Measurements from ENCODE around the gene PDE6C. TPM values are rescaled to one million over a fixed set of nuclear protein-coding genes. Genes with fewer than 3 reads are reported as not detected.

Gene PDE6C
- total RNA-seq, 1 donor from 2014 or later = not detected

DNA sequence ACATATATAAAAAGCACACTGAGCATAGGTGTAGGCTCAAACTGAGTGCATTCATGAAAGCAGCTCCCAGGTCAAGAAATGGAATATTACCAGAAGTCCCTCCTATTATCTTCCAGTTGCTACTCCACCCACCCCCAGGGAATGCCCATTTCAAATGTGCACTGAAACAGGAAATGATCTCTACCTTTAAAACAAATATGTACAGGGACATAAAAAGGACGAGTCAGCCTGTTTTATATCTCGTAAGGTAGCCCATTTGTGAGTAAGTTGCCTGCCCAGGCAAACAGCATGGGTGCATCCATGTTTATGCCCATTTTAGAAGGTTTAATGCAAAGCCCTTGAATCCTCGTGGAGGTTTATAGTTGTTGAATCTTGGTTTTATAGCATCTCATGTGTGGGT lies 35.4 kb upstream of the PDE6C start:
- Histone ChIP-seq H4K20me1 (ENCODE audit: low read depth) (no peaks in the 10 kb centered on the region), H3K9me3 (ENCODE audit: low read depth) (no peaks in the 10 kb centered on the region), H3K4me2 (no peak overlapping the region), H3K4me1 (no peaks in the 10 kb centered on the region), H3K27ac (no peak overlapping the region), H3K79me2 (ENCODE audit: low read depth) (no peaks in the 10 kb centered on the region), H3K4me3 (no peak overlapping the region), H3K27me3 (peaks cover 31% of the 10 kb centered on the region), H2AFZ (replicated peaks) (no peak overlapping the region), H3K36me3 (no peaks in the 10 kb centered on the region), H3K9ac (no peak overlapping the region), H3F3A (ENCODE audit: low read depth) (no peaks in the 10 kb centered on the region)
- peaks cover 17% of the 10 kb centered on the region for H3K4me1 Mint-ChIP-seq
- peaks cover 3% of the 10 kb centered on the region for H3K9me3 Mint-ChIP-seq
- TF ChIP-seq EZH2phosphoT487 (IDR thresholded peaks at IDR 0.05) = no peak
- TF ChIP-seq CTCF (IDR thresholded peaks at IDR 0.05) = no peak
- TF ChIP-seq EZH2 (IDR thresholded peaks at IDR 0.05) = no peak
- H3K27me3 Mint-ChIP-seq (ENCODE audit: insufficient read depth, low read depth) = peaks cover 22% of the 10 kb centered on the region
- no peak for DNase-seq (ENCODE audit: low spot score)
- no peaks in the 10 kb centered on the region for H3K36me3 Mint-ChIP-seq
- H3K27ac Mint-ChIP-seq = no peak overlapping the region
- H3K4me3 Mint-ChIP-seq = no peak overlapping the region

DNA sequence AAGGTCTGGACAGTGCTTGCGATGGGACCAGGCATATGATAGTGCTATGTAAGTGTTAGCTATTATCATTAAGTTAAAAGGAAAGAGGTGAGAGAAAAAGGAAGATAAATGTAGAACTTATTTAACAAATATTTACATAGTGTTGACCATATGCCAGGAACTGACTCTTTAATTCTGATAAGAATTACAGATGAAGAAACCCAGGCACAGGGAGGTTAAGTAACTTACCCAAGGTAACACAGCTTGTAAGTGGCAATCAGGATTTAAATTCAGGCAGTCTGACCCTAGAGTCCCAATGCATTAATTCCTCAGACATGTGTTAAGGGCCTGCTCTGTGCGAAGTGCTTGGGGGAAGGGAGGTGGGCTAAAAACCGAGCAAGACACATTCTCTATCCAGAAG lies 34.8 kb upstream of the PDE6C start:
- no peaks in the 10 kb centered on the region for H3K79me2 ChIP-seq (ENCODE audit: low read depth)
- no peaks in the 10 kb centered on the region for H3K36me3 Mint-ChIP-seq
- H3K4me1 ChIP-seq = no peaks in the 10 kb centered on the region
- H3K9me3 ChIP-seq (ENCODE audit: low read depth) = no peaks in the 10 kb centered on the region
- no peaks in the 10 kb centered on the region for H4K20me1 ChIP-seq (ENCODE audit: low read depth)
- no peak overlapping the region for H3K4me3 Mint-ChIP-seq
- peaks cover 17% of the 10 kb centered on the region for H3K27me3 Mint-ChIP-seq (ENCODE audit: insufficient read depth, low read depth)
- no peak overlapping the region for H3K4me3 ChIP-seq
- H3K27ac ChIP-seq = no peak overlapping the region
- no peak overlapping the region for H3K4me2 ChIP-seq
- H3K4me1 Mint-ChIP-seq = peaks cover 23% of the 10 kb centered on the region
- DNase-seq (ENCODE audit: low spot score) = no peak
- H3K27ac Mint-ChIP-seq = no peak overlapping the region
- H3F3A ChIP-seq (ENCODE audit: low read depth) = no peaks in the 10 kb centered on the region
- H3K9me3 Mint-ChIP-seq = peaks cover 3% of the 10 kb centered on the region
- H3K9ac ChIP-seq = no peak overlapping the region
- no peak overlapping the region for H2AFZ ChIP-seq (replicated peaks)
- TF ChIP-seq EZH2 (IDR thresholded peaks at IDR 0.05) = no peak
- TF ChIP-seq EZH2phosphoT487 (IDR thresholded peaks at IDR 0.05) = no peak
- TF ChIP-seq CTCF (IDR thresholded peaks at IDR 0.05) = no peak
- H3K27me3 ChIP-seq = peaks cover 25% of the 10 kb centered on the region
- H3K36me3 ChIP-seq = no peaks in the 10 kb centered on the region

DNA sequence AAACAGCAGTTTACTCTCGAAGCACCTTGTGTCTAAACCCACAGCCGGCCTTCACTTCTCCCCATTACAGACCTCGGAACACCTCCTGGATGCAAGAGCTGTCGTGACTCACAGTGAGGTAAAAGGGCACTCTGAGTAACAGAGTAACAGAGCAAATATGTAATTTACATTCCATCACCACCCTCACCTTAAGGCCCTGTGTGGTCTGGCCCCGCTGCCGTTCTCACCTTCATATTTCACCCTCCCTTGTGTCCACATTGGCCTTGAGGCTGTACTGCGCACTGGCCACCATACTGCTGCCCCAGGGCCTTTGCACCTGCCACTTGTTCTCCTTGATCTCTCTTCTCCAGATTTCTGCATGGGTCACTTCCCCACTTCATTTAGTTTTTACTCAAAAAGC lies 33.2 kb upstream of the PDE6C start:
- Histone ChIP-seq H3F3A (ENCODE audit: low read depth) (no peaks in the 10 kb centered on the region), H3K27ac (no peak overlapping the region), H3K4me2 (no peak overlapping the region), H3K4me3 (no peak overlapping the region), H3K4me1 (no peaks in the 10 kb centered on the region), H2AFZ (replicated peaks) (no peak overlapping the region), H3K27me3 (peaks cover 11% of the 10 kb centered on the region), H3K79me2 (ENCODE audit: low read depth) (no peaks in the 10 kb centered on the region), H3K9ac (no peak overlapping the region), H3K36me3 (no peaks in the 10 kb centered on the region), H4K20me1 (ENCODE audit: low read depth) (no peaks in the 10 kb centered on the region), H3K9me3 (ENCODE audit: low read depth) (no peaks in the 10 kb centered on the region)
- H3K4me1 Mint-ChIP-seq = peaks cover 24% of the 10 kb centered on the region
- peaks cover 17% of the 10 kb centered on the region for H3K27me3 Mint-ChIP-seq (ENCODE audit: insufficient read depth, low read depth)
- H3K36me3 Mint-ChIP-seq = no peaks in the 10 kb centered on the region
- peaks cover 3% of the 10 kb centered on the region for H3K9me3 Mint-ChIP-seq
- TF ChIP-seq CTCF (IDR thresholded peaks at IDR 0.05) (no peak), EZH2 (IDR thresholded peaks at IDR 0.05) (no peak), EZH2phosphoT487 (IDR thresholded peaks at IDR 0.05) (no peak)
- H3K4me3 Mint-ChIP-seq = no peak overlapping the region
- no peak overlapping the region for H3K27ac Mint-ChIP-seq
- no peak for DNase-seq (ENCODE audit: low spot score)
